HG03432 (cell line): ENCODE measurements around the gene RPRD1A.
A peak's percentile ranks its signal among the peaks of the same experiment; 100 is the strongest.
"Not testable (repeated sequence)": the region's sequence is repeated elsewhere in the genome, so short reads cannot be mapped to it uniquely, and the experiment has no call there.

Experiments used
- ATAC-seq: cut with Tn5 transposase; IDR thresholded peaks from one replicate; pipeline ENCODE4 v1.9.1; 2021; ENCODE audit warnings: mild to moderate bottlenecking, moderate library complexity; ENCODE audit not compliant: unreplicated experiment

RPRD1A gene

GRCh38 chr18:36078751-36079529 lies 11.6 kb upstream of the RPRD1A start:
- ATAC-seq = no peak

GRCh38 chr18:36077764-36078163 lies 10.4 kb upstream of the RPRD1A start:
- ATAC-seq = not testable (repeated sequence)

GRCh38 chr18:36075862-36076587 lies 8.7 kb upstream of the RPRD1A start:
- peak; percentile 73 for ATAC-seq

GRCh38 chr18:36074435-36074834 lies 7.1 kb upstream of the RPRD1A start:
- ATAC-seq = no peak

GRCh38 chr18:36073676-36074075 lies 6.3 kb upstream of the RPRD1A start:
- no peak for ATAC-seq

GRCh38 chr18:36072406-36072805 lies 5.0 kb upstream of the RPRD1A start:
- ATAC-seq = not testable (repeated sequence)

- peak; percentile 6 for ATAC-seq
Observed at GRCh38 chr18:36066686-36067054, 689 bp downstream of the RPRD1A start.

GRCh38 chr18:36066001-36066400 lies 1.4 kb downstream of the RPRD1A start:
- ATAC-seq = no peak

- not testable (repeated sequence) for ATAC-seq
Observed at GRCh38 chr18:36064809-36065079, 2.6 kb downstream of the RPRD1A start.

GRCh38 chr18:36064027-36064808 lies 3.1 kb downstream of the RPRD1A start:
- ATAC-seq = no peak

- no peak for ATAC-seq
Observed at GRCh38 chr18:36058674-36059073, 8.7 kb downstream of the RPRD1A start.

- ATAC-seq = no peak
Observed at GRCh38 chr18:36051760-36052159, 15.6 kb downstream of the RPRD1A start.

GRCh38 chr18:36050479-36050878 lies 16.9 kb downstream of the RPRD1A start:
- no peak for ATAC-seq

GRCh38 chr18:36047521-36047920 lies 19.8 kb downstream of the RPRD1A start:
- no peak for ATAC-seq

GRCh38 chr18:36046898-36047297 lies 20.5 kb downstream of the RPRD1A start:
- no peak for ATAC-seq

- no peak for ATAC-seq
Observed at GRCh38 chr18:36045241-36045991, 21.9 kb downstream of the RPRD1A start.

- no peak for ATAC-seq
Observed at GRCh38 chr18:36043153-36043552, 24.2 kb downstream of the RPRD1A start.

GRCh38 chr18:36041146-36041545 lies 26.2 kb downstream of the RPRD1A start:
- ATAC-seq = no peak

GRCh38 chr18:36038102-36038663 lies 29.2 kb downstream of the RPRD1A start:
- ATAC-seq = no peak

- no peak for ATAC-seq
Observed at GRCh38 chr18:36035253-36035652, 32.1 kb downstream of the RPRD1A start.
